ENCODE results near the gene BCL7A. TPM values are rescaled to one million over a fixed set of nuclear protein-coding genes. Genes with fewer than 3 reads are reported as not detected.
A peak's percentile ranks its signal among the peaks of the same experiment; 100 is the strongest.

The BCL7A gene
- total and polyA plus RNA-seq, 9 of the 15 experiments (the other 6 are each of a cell fraction or from before 2014, with no cell fraction given): 0.25 to 21.9 (median 14.9) TPM

- TF ChIP-seq JUND (IDR thresholded peaks at IDR 0.05; ENCODE audit: borderline replicate concordance, low read depth, low read length) (0 out of 2 replicates have a peak, but pooled peaks have one; percentile 11), JUND (tag; IDR thresholded peaks at IDR 0.05; ENCODE audit: borderline replicate concordance, low read depth, low read length) (no peak), PHB2 (IDR thresholded peaks at IDR 0.05; ENCODE audit: low read depth) (no peak), ZNF280A (IDR thresholded peaks at IDR 0.05; ENCODE audit: low read depth, partially characterized antibody) (no peak), RAD21 (CRISPR knock-in tag; conservative IDR thresholded peaks at IDR 0.05 in 1 of 2, IDR thresholded peaks at IDR 0.05 in 1 of 2) (peak in 1 of 2 experiments; percentile 52; a peak in 2 of 4 replicates), SMC3 (conservative IDR thresholded peaks at IDR 0.05; ENCODE audit: insufficient read depth, low read depth, low read length) (peak; percentile 45; the same call in 1 of the 2 replicates), HEY1 (CRISPR knock-in tag; IDR thresholded peaks at IDR 0.05; ENCODE audit: borderline replicate concordance) (no peak), ZNF589 (CRISPR knock-in tag; IDR thresholded peaks at IDR 0.05; ENCODE audit: low read depth) (no peak), ZNF282 (CRISPR knock-in tag; IDR thresholded peaks at IDR 0.05) (no peak), IFI16 (CRISPR knock-in tag; IDR thresholded peaks at IDR 0.05) (no peak), ZBTB7A (IDR thresholded peaks at IDR 0.05; ENCODE audit: borderline replicate concordance, control insufficient read depth, low read depth, low read length) (no peak), XRCC3 (IDR thresholded peaks at IDR 0.05) (no peak), RCOR1 (IDR thresholded peaks at IDR 0.05; ENCODE audit: borderline replicate concordance in 1 of 2, low read depth in 2 of 2, low read length in 2 of 2) (peak in 1 of 2 experiments; percentile 25; a peak in 1 of 4 replicates), STAG1 (CRISPR knock-in tag; IDR thresholded peaks at IDR 0.05; ENCODE audit: borderline replicate concordance) (peak; percentile 57), MAZ (CRISPR knock-in tag; conservative IDR thresholded peaks at IDR 0.05 in 1 of 2, IDR thresholded peaks at IDR 0.05 in 1 of 2) (peak in 1 of 2 experiments; percentile 24; a peak in 1 of 4 replicates), ZBTB8A (IDR thresholded peaks at IDR 0.05; ENCODE audit: partially characterized antibody) (no peak), NFIC (IDR thresholded peaks at IDR 0.05) (no peak), ZNF780A (CRISPR knock-in tag; IDR thresholded peaks at IDR 0.05) (no peak), KLF16 (IDR thresholded peaks at IDR 0.05) (0 out of 2 replicates have a peak, but pooled peaks have one; percentile 32), YY1 (IDR thresholded peaks at IDR 0.05; ENCODE audit: borderline replicate concordance in 1 of 3, control insufficient read depth in 1 of 3, extremely low read depth in 1 of 3, insufficient read depth in 3 of 3, insufficient read length in 1 of 3, insufficient replicate concordance in 2 of 3, low read depth in 1 of 3, low read length in 2 of 3) (peak in 2 of 3 experiments; percentile 18 to 31)
- TF ChIP-seq, protein P1, sequence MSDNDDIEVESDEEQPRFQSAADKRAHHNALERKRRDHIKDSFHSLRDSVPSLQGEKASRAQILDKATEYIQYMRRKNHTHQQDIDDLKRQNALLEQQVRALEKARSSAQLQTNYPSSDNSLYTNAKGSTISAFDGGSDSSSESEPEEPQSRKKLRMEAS (CRISPR knock-in tag; IDR thresholded peaks at IDR 0.05): 0 out of 2 replicates have a peak, but pooled peaks have one; percentile 16
- TF ChIP-seq, protein P2, sequence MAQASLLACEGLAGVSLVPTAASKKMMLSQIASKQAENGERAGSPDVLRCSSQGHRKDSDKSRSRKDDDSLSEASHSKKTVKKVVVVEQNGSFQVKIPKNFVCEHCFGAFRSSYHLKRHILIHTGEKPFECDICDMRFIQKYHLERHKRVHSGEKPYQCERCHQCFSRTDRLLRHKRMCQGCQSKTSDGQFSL (CRISPR knock-in tag; IDR thresholded peaks at IDR 0.05): 0 out of 2 replicates have a peak, but pooled peaks have one; percentile 14
- TF ChIP-seq, protein P2 (tag; IDR thresholded peaks at IDR 0.05): no peak
Measured at GRCh38 chr12:122031342-122032216, 9.9 kb downstream of the BCL7A start (continued).
